Stimulated activated CD4-positive, alpha-beta T cell treated with anti-CD3 and anti-CD28 coated beads, Interleukin-4, amount 100 ng/mL, for 1 hour (primary cell): ENCODE results near the gene KAT7.
"Not testable (repeated sequence)": the region's sequence is repeated elsewhere in the genome, so short reads cannot be mapped to it uniquely, and the experiment has no call there.

Experiments used
- DNase-seq: peaks from one replicate; pipeline ENCODE4 v3.0.0-alpha.2; 2020

Gene KAT7

DNA sequence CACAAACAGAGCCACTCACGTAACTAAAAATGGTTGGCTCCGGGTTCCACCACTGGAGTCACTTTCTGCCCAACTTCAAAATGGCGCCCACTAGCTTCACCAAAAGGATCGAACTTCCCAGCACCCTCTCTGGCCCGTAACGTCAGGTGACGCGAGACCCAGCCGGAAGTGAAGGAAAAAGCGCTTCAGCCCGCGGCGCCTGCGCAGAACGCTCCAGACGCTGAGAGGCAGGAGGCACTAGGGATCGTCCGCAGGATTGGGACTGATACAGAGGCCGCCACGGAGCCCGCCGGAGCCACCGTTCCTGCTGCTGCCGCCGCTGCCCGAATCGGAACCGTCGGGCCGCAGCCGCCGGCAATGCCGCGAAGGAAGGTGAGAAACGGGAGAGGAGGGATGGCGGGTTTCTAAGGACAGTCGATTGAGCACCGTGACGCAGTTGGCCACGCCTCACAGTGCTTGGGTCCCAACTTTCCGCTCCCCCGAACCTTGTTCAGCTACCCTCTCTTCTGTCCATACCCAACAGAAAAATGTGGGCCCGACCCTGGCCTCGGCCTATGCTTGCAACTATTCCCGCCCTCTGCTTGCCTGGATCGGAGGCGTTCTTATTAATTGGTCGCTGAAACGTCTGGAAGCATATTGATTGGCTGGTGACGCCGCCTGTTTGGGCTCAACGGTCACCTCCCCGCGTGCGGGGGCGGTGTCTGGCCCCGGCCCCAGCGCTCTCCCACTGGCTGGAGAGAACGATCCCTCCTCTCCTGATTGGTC, at the start of gene KAT7:
TSS of gene KAT7 (plus strand) at position 204 of the 765 bp plus-strand sequence. CDS start at position 358, 154 bp downstream.
- DNase-seq: peak; percentile 97

GRCh38 chr17:49739641-49740271, 48.7 kb upstream of the KAT7 start:
- DNase-seq: peak; percentile 76

DNA sequence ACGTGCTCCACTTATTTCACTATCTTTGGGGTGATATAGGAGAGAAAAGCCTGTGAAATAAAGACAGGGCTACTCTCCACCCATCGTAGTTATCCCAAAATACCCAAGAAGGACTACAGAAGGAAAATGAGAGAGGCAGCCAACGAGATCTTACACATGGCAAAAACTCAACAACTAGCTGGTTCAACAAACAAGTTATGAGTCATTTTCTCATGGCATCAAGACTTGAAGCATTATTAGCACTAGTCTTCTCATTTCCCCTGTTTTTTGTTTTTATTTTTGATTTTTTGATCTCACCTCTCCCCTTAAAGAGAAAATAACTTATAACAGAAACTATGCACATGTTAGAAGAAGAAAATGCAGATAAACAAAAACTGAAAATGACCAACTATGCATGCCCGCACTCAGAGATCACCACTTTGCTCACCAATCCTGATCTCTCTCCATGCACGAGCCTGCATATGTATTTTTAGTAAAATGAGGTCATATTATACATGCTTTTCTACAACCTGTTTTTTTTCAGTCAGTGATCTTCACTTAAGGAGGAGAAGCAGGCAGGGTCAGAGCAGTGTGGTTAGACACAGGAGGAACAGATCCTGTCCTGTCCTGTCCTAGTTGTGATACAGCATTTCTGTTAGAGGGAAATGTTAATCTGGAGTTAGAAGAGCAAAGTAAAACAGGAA, 47.3 kb upstream of the KAT7 start:
- DNase-seq: no peak

DNA sequence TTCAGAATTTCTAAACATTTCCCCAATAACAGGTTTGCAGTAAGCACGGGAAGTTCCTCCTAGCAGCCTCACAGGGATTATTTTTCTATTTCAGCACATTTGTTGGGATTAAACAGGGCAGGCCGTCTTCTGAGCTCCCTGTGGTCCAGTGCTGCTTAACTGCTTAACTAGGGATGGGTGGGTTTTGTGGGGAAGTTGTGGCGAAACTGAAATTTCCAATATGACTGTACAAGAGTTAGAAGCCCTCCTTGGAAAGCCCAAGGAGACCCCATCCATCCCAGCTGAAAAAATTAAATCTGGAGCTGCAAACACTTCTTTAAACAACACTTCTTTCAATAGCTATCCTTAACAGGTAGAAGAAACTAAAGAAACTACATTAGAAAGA, 46.8 kb upstream of the KAT7 start:
- DNase-seq: no peak

DNA sequence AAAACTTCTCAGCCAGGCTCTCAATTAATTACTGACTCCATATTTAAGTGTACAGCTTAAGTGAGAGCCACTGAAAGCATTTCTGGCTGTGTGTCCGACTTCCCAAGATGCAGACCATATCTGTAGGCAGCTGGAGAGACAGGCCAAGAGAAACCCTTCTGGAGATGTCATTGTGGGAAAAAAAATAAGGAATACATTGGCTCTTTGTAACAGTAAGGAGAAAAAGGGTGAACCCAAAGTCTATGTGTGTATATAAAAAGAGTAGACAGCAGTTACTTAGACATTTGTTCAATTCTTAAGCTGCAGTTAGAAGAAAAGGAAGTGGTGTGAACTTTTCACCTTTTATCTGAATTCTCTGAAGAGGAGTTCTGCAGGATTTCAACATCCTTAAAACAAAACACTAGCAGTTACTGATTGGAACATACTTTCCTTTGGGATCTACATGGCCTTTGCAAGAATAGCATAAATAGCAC, 46.3 kb upstream of the KAT7 start:
- no peak for DNase-seq

DNA sequence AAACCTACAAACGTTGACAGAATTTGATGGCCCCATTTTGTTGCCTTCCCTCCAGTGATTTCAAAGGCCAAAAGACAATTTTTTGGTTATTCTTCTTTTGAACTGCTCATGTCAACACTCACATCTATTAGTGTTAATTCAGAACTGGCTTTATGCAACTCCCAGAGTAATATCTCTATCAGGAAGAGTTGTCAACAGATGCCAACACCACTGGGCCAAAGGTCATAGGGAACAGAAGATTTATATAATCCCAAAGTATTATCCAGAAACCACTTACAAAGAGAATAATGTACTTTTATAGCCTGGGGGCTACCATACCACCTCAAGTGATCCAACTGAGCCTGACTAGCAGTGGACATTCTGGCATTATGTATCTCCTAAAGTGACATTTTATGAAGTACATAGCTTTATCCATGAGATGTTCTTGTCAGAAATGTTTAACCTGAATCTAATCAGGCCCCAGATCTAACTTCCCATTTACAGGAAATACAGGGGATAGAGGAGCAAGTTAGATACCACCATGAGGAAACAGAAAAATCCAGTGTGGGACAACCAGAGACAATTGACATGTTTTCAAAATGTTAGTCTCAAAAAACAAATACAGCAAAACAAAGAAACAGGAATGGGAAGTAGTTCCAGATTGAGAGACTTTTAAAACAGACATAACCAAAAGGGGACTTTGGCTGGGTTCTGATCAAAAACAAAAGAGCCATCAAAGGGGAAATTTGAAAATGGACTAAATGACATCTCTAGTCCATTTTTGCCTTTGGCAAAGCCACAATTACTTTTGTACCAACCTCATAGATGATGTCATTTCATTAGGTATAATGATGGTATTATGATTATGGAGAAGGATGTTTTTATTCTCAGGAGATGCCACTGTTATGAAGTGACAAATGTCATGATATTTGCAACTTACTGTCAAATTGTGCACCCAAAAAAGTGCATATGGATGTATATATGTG, 43.0 kb upstream of the KAT7 start:
- DNase-seq: no peak

DNA sequence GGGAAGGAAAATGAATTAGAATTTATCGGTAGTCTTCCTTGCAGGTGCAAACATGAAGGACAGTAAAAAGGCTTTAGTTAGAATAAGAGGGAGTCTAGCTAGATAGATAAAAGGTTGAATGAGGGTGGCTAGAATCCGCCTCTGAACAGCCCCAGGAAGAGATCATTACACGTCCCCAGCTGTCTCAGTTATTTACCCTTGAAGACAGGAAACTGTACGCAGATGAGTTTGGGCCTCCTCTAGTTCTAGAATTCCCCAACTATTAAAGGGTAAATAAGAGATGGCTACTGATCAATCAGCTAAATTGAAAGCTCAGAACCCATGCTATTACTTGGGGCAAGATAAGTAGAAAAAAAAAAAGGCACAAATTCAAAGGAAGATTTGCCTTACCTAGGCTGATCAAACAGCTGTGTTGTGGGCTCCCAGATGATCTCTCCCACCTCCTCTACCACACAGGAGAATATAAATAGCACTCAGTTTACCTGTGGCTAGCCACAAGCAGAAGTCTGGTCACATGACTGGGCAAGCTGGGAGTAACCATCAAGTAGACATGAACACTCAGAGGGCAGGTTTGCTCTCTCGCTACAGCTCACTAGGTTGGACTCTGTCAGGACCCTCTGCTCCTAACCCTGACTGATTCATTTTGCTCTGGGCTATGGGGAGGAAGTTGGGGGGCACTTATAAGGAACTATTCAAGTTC, 41.5 kb upstream of the KAT7 start:
- no peak for DNase-seq

DNA sequence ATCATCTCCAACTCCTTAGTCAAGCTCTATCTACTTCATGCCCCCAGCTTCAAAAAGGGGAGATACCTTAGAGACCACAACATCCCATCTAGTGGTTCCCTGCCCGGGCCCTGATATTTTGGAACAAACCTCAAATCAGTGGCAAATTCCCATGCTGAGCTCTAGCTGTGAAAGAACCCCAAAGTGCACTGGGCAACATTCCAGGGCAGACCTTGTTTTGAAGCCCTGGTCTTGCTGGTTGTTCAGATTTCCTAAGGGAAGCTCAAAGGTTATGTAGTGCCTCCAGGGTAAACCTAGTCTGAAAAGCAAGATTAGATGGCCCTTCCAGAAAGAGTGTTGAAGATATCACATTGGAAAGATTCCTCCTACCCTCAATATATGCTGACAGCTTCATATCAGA, 40.8 kb upstream of the KAT7 start:
- no peak for DNase-seq

GRCh38 chr17:49748223-49748622, 40.3 kb upstream of the KAT7 start:
- DNase-seq: no peak

GRCh38 chr17:49748791-49749190, 39.7 kb upstream of the KAT7 start:
- DNase-seq: peak; percentile 41

GRCh38 chr17:49749730-49750129, 38.8 kb upstream of the KAT7 start:
- DNase-seq: no peak

DNA sequence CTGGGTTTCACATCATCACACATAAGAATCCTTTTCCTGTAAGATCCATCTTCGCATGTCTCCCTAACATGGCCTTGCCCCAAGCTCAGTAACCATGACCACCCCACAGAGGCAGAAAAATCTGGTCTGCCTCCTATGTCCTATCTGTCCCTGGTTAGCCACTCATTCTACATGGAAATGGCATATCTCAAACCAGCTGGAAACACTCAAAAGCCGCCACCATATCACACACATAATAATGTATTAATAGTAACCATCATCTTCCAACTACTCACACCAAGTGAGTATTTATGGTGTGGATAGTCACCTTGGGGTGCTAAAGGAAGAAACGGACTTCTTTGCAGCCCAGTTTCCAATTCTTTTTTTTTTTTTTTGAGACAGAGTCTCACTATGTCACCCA, 36.0 kb upstream of the KAT7 start:
- DNase-seq: no peak

DNA sequence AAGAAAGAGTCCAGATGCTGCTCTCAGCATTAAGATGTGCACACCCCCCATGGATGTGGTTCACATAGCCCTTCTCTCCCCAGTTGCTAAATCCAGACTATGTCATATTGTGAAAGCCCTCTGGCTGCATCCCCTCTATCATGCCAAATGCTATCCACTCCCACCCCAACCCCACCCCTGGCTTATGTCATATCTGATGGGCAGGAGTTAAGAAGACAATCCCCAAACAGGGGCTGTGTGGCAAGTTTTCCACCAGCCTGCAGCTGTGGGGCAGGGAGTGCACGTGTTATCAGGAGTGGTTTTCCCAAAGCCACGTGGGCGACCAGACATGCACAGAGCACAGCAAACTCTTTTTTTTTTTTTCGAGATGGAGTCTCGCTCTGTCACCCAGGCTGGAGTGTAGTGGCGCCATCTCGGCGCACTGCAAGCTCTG, 34.5 kb upstream of the KAT7 start:
- no peak for DNase-seq

GRCh38 chr17:49755663-49756283, 32.7 kb upstream of the KAT7 start:
- no peak for DNase-seq

DNA sequence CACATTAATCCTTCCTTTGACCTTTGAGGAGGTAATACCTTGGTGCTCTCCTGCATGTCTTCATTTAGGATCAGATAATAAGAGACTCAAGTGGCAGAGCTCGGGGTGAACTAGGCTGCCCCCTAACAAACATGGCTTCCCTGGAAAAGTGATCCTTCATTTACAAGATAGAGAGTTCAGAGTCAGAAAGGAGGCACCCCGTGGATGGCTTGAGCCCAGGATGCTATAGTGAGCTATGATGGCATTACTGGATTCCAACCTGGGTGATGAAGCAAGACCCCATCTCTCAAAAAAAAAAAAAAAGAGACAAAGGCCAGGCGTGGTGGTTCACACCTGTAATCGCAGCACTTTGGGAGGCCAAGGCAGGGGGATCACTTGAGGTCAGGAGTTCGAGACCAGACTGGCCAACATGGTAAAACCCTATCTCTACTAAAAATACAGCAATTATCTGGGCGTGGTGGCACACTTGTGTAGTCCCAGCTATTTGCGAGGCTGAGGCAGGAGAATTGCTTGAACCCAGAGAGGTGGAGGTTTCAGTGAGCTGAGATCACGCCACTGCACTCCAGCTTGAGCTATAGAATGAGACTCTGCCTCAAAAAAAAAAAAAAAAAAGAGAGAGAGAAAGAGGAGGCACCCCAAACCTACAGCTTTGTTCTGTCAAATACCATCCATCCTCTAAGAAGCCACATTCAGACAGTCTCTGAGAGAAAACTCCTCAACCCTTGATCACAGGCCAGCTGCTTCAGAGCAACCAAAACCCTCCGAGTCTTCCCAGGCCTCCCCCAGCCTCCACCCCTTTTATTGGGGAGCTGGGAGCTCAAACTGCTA, 31.9 kb upstream of the KAT7 start:
- no peak for DNase-seq

DNA sequence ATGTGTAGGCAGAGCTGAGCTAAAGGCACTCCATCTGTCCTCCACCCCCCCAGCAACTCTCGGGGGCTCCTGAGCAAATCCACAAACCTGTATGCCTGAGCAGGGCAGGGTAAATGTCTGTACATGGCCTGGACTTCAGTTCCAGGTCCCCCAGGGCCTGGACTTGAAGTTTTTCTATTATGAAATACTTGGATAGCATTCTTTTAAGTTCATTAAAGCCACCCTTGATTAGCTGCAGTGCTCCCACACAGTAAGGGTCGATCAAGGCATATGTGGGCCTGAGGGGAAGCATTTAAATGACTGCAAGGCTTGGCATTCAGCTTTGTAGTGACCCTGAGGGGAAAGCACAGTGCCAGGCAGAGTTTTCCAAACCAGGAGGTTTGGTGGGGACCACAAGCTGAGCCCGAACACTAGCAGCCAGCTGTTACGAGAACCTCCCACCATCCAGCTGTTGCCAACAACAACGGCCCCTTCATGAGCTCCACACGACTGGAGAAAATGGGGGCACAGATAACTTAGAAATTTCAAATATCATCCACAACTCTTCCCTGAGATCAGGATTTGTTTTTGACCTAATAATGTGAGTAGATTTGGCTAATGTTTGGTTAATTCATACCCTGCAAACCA, 31.2 kb upstream of the KAT7 start:
- DNase-seq: no peak

DNA sequence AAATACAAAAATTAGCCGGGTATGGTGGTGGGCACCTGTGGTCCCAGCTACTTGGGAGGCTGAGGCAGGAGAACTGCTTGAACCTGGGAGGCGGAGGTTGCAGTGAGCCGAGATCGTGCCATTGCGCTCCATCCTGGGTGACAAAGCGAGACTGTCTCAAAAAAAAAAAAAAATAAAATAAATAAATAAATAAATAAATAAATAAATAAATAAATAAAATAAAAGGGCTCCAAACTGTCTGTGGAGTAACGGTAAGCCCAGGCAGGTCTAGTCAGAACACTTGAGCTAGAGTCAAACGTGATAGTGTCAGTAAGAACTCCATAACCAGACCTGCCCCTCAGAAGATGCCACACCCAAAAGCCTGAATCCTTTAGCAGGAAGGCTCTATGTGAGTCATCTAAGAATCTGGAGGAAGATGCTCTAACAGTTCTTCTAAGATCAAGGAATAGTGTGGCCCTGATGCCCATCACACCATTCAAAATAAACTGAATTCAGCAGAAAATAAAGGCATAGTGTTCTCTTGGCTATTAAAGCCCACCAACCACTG, 29.9 kb upstream of the KAT7 start:
- DNase-seq: not testable (repeated sequence)

DNA sequence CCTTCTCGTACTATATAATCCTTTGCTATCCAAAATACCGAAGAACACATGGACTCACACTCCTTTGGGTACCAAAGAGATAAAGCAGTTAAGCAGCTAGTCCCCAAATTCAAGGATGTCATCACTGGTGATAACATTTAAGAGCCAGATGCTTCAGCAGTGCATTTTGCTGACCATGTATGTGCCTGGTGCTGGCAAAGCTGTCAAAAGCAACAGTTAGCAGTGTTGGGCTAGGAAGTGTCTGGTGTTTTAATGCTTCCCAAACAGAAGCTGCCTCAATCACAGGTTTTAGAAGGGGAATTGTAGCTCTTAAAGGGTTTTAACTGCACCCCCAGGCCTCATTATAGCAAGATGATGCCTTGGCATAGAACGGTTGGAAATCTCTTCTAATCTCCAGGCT, 29.3 kb upstream of the KAT7 start:
- no peak for DNase-seq

DNA sequence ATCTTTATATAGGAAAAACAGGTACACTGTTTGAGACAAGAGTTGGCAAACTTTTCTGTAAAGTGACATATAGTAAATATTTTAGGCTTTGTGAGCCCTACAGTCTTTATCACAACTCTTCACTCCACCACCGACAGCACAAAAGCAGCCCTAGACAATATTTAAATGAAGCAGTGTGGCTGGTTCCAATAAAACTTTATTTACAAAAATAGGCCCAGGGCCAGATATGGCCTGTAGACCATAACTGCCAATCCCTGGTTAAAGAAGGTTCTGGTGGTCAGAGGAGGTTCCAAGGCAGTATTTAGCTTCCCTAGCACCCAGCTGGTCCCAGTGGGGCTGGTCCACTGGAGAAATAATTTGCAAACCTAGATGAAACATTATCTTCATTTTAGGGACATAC, 28.2 kb upstream of the KAT7 start:
- DNase-seq: no peak
